Bladder microvascular endothelial cell (primary cell): Measurements from ENCODE around the gene FCHSD2. TPM values are rescaled to one million over a fixed set of nuclear protein-coding genes. Genes with fewer than 3 reads are reported as not detected.

ENCODE experiments used
- total RNA-seq: library from RNA; depleted of rRNA; stranded (reverse); fragments of >200 nt; gene quantifications from 2 replicates; pipeline ENCODE4 v1.2.3, GENCODE V29; 2014

The FCHSD2 gene
- 13.8 and 28.1 TPM in 2 replicates for total RNA-seq

DNA sequence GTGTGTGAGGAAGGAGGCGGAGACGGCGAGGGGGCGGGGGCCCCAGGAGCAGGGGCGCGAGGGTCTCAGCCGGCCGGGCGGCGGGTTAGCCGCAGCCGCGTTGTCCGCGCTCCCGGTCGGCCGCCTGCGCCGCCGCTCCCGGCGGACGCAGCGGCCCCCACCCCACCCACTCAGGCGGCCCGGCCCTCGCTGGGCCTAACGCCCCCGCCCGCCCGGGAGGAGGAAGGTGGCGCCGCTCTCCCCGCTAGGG is at the start of gene FCHSD2:
FCHSD2 (minus strand) TSS at position 191 of the 250 bp plus-strand sequence. CDS start 441 bp downstream, outside the sequence.

DNA sequence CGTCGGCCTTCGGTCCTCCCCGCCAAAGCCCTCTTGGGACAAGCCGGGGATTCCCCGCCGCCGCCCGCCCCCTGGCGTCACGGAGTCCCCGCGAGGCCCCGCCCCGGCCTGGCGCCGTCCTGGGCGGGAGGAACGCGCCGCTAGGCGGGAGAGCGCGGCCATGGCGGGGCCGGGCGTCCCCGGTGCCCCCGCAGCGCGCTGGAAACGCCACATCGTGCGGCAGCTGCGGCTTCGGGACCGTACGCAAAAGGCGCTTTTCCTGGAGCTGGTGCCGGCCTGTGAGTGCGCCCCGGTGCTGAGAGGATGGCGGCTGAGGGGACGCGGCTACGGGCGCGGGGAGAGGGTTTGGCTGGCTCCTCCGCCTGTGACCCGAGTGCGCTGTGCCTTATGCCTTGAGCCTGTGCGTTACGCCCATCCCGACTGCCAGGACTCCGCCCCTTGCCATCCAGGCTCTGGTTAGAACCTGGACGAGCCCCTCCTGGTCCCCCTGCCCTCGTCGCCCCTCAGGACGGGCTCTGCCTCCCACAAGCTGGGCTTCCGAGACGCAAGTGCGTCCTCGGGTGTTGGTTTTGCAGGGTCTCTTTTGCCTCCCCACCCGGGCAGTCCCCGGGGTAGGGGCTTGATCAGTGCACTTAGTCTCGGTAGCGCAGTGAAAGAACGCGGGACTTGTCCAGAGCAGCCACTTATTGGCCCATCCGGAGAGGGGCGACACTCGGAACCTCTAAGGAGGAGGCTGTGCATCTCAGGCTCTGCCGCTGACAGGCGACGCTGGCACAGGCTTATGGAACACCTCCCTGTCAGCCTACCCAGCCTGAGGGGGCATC is 327.6 kb downstream of the FCHSD2 start, which contains the start of gene ATG16L2:
ATG16L2 (plus strand) TSS at position 126 of the 824 bp plus-strand sequence; CDS start at position 161, 35 bp downstream.

DNA sequence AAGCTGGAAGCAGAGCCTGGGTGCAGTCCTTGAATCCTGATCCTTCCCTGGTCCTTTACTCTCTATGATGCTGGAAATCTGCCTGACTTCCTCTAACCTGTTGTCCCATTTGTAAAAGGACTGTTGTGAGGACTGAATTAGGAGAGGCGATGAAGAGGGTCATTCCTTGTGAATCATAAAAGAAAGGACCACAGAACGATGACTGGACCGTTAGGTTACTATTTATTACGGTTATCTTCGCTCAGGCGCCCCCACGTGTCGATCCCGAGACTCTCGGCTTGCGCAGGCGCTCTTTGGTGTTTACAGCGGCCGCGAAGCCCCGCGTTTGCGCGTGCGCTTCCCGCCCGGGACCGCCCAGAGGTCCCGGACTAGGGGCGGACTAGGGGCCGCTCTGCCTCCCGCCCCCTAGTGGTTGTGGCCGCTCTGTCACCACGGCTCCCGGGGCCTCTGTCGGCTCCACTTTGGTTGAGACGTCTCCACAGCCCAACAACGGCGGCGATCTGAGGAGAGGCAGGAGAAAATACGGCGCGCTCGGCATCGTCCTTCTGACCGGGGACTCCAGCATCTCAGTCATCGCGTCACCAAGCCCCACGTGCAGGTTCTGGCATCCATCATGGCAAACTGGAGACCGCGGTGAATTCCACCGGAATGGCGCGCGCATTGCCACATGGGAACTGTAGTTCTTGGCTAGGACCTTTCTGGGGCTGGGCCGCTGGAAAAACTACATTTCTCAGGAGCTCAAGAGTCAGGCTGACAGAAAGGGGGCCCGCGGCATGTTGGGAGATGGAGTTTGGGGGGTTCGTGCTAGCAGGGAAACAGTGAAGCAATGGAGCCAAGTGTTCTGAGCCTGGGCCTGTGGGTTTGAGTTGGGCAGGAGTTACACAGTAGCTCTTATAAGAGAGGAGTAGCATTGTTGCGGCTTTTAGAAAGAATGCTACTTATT is 348.4 kb downstream of the FCHSD2 start, which contains the start of gene STARD10:
STARD10 (minus strand) TSS at position 623 of the 943 bp plus-strand sequence. CDS start 12,866 bp downstream, outside the sequence.

Other genes with a start within 250 kb of the FCHSD2 start
- gene P2RY2, start 76.0 kb upstream of the FCHSD2 start, total RNA-seq, result 0.97 and 4.8 TPM in 2 replicates
- gene P2RY6, start 130.0 kb upstream of the FCHSD2 start, total RNA-seq, result not detected in 2 replicates
- 16.2 and 49.5 TPM in 2 replicates for gene ARHGEF17, start 166.0 kb upstream of the FCHSD2 start, total RNA-seq
- 3.9 and 9.8 TPM in 2 replicates for gene RELT, start 234.1 kb upstream of the FCHSD2 start, total RNA-seq